H1 (cell line): ENCODE measurements around the gene IL13. TPM values are rescaled to one million over a fixed set of nuclear protein-coding genes. Genes with fewer than 3 reads are reported as not detected.

Experiments
- CTCF ChIA-PET: fragments of 300-600 bp; sonication (Branson Sonifier 250); formaldehyde crosslinking; loops from one replicate; lab custom pipeline; 2021; ENCODE audit not compliant: partially characterized antibody; lab: Charles Lee
- POLR2A ChIA-PET: fragments of 300-600 bp; sonication (Branson Sonifier 250); formaldehyde crosslinking; loops from one replicate; lab custom pipeline; 2021; ENCODE audit warnings: inconsistent platforms; ENCODE audit not compliant: partially characterized antibody; lab: Charles Lee
- DNase-seq, 2 experiments: peaks; one replicate each; pipeline versions ENCODE4 v3.0.0 to v3.0.0-alpha.2; 2010 to 2022; ENCODE audit warnings: low spot score in 2 of 2, low read depth in 1 of 2, mixed read lengths in 1 of 2
- FAIRE-seq: peaks from 2 replicates; lab custom pipeline; 2011; peaks lifted over from hg19 to GRCh38; lab: Jason Lieb, UNC
- H2AFZ ChIP-seq: 2 replicates; pipeline ENCODE4 v1.8.1; 2012; ENCODE audit warnings: low read length, inconsistent platforms
- H2AK5ac ChIP-seq: 2 replicates; pipeline ENCODE4 v1.6.1; 2013; ENCODE audit warnings: low read depth, low read length
- H2BK120ac ChIP-seq: replicated peaks from 2 replicates; pipeline ENCODE3; 2013; ENCODE audit warnings: low read depth, low read length, inconsistent platforms
- H2BK12ac ChIP-seq: 2 replicates; pipeline ENCODE4 v1.6.1; 2013; ENCODE audit warnings: low read depth, low read length
- H2BK15ac ChIP-seq: 2 replicates; pipeline ENCODE4 v1.6.1; 2013; ENCODE audit warnings: low read length
- H2BK20ac ChIP-seq: 2 replicates; pipeline ENCODE4 v1.6.1; 2013; ENCODE audit warnings: low read length
- H2BK5ac ChIP-seq: 2 replicates; pipeline ENCODE4 v1.6.1; 2013; ENCODE audit warnings: low read depth, low read length
- H3K14ac ChIP-seq: 2 replicates; pipeline ENCODE4 v1.6.1; 2013; ENCODE audit warnings: inconsistent platforms; ENCODE audit not compliant: insufficient read length
- H3K18ac ChIP-seq: 2 replicates; pipeline ENCODE4 v1.6.1; 2013; ENCODE audit warnings: low read length; ENCODE audit errors: extremely low read depth
- H3K23ac ChIP-seq: 2 replicates; pipeline ENCODE4 v1.6.1; 2013; ENCODE audit warnings: inconsistent platforms; ENCODE audit not compliant: insufficient read length
- H3K23me2 ChIP-seq: 2 replicates; pipeline ENCODE4 v1.6.1; 2013; ENCODE audit warnings: low read depth, low read length
- H3K27ac ChIP-seq: 2 replicates; pipeline ENCODE4 v1.6.1; 2011; ENCODE audit warnings: low read depth, low read length, inconsistent platforms
- H3K27me3 ChIP-seq, 4 experiments: replicated peaks in 1 of 4; 1 replicate in 1 of 4; 2 replicates in 3 of 4; pipeline versions ENCODE4 v1.6.1 to v1.8.1; 2011 to 2013; ENCODE audit warnings: low read length in 3 of 4, mild to moderate bottlenecking in 3 of 4, inconsistent platforms in 2 of 4, mixed read lengths in 2 of 4, moderate library complexity in 1 of 4; ENCODE audit not compliant: control insufficient read depth in 3 of 4, insufficient read depth in 3 of 4; ENCODE audit errors: extremely low read depth in 1 of 4
- H3K36me3 ChIP-seq, 4 experiments: 2 replicates each; pipeline versions ENCODE4 v1.6.1 to v1.8.1; 2011 to 2013; ENCODE audit warnings: mild to moderate bottlenecking in 4 of 4, low read length in 3 of 4, moderate library complexity in 2 of 4, control low read depth in 1 of 4, inconsistent platforms in 1 of 4; ENCODE audit not compliant: insufficient read depth in 4 of 4, control insufficient read depth in 2 of 4
- H3K4ac ChIP-seq: replicated peaks from 2 replicates; pipeline ENCODE3; 2013; ENCODE audit warnings: low read length, low read depth, mixed read lengths, inconsistent platforms; ENCODE audit not compliant: insufficient read length
- H3K4me1 ChIP-seq, 4 experiments: replicated peaks in 1 of 4; 1 replicate in 1 of 4; 2 replicates in 3 of 4; pipeline versions ENCODE4 v1.6.1 to v1.8.1; 2011 to 2013; ENCODE audit warnings: low read length in 3 of 4, inconsistent platforms in 2 of 4, mixed read lengths in 1 of 4; ENCODE audit not compliant: insufficient read depth in 4 of 4, control insufficient read depth in 3 of 4
- H3K4me2 ChIP-seq, 2 experiments: 2 replicates each; pipeline versions ENCODE4 v1.6.1 to v1.8.1; 2011 to 2013; ENCODE audit warnings: low read depth in 2 of 2, low read length in 2 of 2, control low read depth in 1 of 2, inconsistent platforms in 1 of 2, mild to moderate bottlenecking in 1 of 2; ENCODE audit not compliant: insufficient read depth in 1 of 2
- H3K4me3 ChIP-seq, 4 experiments: fragments of 200-600, 300-600 bp in 1 of 4; sonication (generic), shearing (Covaris generic), sonication (Bioruptor Twin) in 1 of 4; 2 replicates each; pipeline versions ENCODE4 v1.5.1 to v1.8.1; 2011 to 2016; ENCODE audit warnings: low read length in 4 of 4, low read depth in 3 of 4, control low read depth in 2 of 4, inconsistent platforms in 2 of 4, mild to moderate bottlenecking in 2 of 4, mixed read lengths in 1 of 4, moderate library complexity in 1 of 4; ENCODE audit not compliant: insufficient read depth in 2 of 4; ENCODE audit errors: extremely low read depth in 1 of 4
- H3K56ac ChIP-seq: replicated peaks from 2 replicates; pipeline ENCODE3; 2013; ENCODE audit warnings: low read depth, mild to moderate bottlenecking, mixed read lengths, low read length, inconsistent platforms; ENCODE audit not compliant: insufficient read length
- H3K79me1 ChIP-seq: 2 replicates; pipeline ENCODE4 v1.6.1; 2013; ENCODE audit warnings: low read depth, low read length, control low read depth
- H3K79me2 ChIP-seq, 2 experiments: 2 replicates each; pipeline versions ENCODE4 v1.6.1 to v1.8.1; 2012 to 2013; ENCODE audit warnings: low read length in 2 of 2, mild to moderate bottlenecking in 2 of 2, inconsistent platforms in 1 of 2; ENCODE audit not compliant: insufficient read depth in 2 of 2, control insufficient read depth in 1 of 2
- H3K9ac ChIP-seq, 4 experiments: replicated peaks in 1 of 4; 1 replicate in 1 of 4; 2 replicates in 3 of 4; pipeline versions ENCODE4 v1.6.1 to v1.8.1; 2011 to 2013; ENCODE audit warnings: low read depth in 3 of 4, low read length in 3 of 4, control low read depth in 2 of 4, mild to moderate bottlenecking in 2 of 4, moderate library complexity in 2 of 4, inconsistent platforms in 1 of 4; ENCODE audit errors: extremely low read depth in 1 of 4
- H3K9me3 ChIP-seq, 2 experiments: 2 replicates each; pipeline versions ENCODE4 v1.6.1 to v1.8.1; 2012 to 2013; ENCODE audit warnings: mild to moderate bottlenecking in 2 of 2, moderate library complexity in 2 of 2, control low read depth in 1 of 2, inconsistent platforms in 1 of 2, low read depth in 1 of 2, low read length in 1 of 2, mixed read lengths in 1 of 2; ENCODE audit not compliant: insufficient read depth in 2 of 2
- H4K20me1 ChIP-seq, 2 experiments: replicated peaks in 1 of 2; 2 replicates each; pipeline versions ENCODE3 to v1.8.1; 2011 to 2013; ENCODE audit warnings: inconsistent platforms in 2 of 2, low read length in 2 of 2, mild to moderate bottlenecking in 1 of 2; ENCODE audit not compliant: insufficient read depth in 2 of 2, control insufficient read depth in 1 of 2
- H4K5ac ChIP-seq: 2 replicates; pipeline ENCODE4 v1.6.1; 2013; ENCODE audit warnings: low read length, low read depth, mixed read lengths, inconsistent platforms; ENCODE audit not compliant: insufficient read length
- H4K8ac ChIP-seq: 2 replicates; pipeline ENCODE4 v1.8.0; 2013; ENCODE audit warnings: mild to moderate bottlenecking, moderate library complexity, low read length, inconsistent platforms; ENCODE audit not compliant: insufficient read depth; ENCODE audit errors: extremely low read depth
- H4K91ac ChIP-seq: replicated peaks from 2 replicates; pipeline ENCODE3; 2013; ENCODE audit warnings: low read length, mixed read lengths, inconsistent platforms; ENCODE audit not compliant: insufficient read length
- ASH2L ChIP-seq: fragments of 200-600, 300-600 bp; sonication (generic); IDR thresholded peaks from one replicate; pipeline ENCODE4 v1.7.1; 2017; ENCODE audit warnings: low read length
- FOSL1 ChIP-seq: IDR thresholded peaks from 2 replicates; pipeline ENCODE4 v1.6.1; 2011; ENCODE audit warnings: mild to moderate bottlenecking, low read depth, low read length, moderate library complexity; ENCODE audit not compliant: insufficient read depth
- POLR2AphosphoS5 ChIP-seq: IDR thresholded peaks from 2 replicates; pipeline ENCODE4 v1.6.1; 2011; ENCODE audit warnings: low read depth, low read length
- WGBS, 2 experiments: shearing (Covaris generic) in 1 of 2; methylation state at CpG; one replicate each; pipeline versions ENCODE4 v1.1.6 to v1.1.7; 2013 to 2015; ENCODE audit warnings: low lambda C conversion rate in 2 of 2, mixed read lengths in 2 of 2, inconsistent platforms in 1 of 2, low coverage in 1 of 2, missing lambda C conversion rate in 1 of 2; ENCODE audit not compliant: insufficient replicate concordance in 2 of 2, insufficient coverage in 1 of 2, insufficient read length in 1 of 2; ENCODE audit errors: extremely low coverage in 1 of 2, missing lambda C conversion rate in 1 of 2; 5-methylcytosine and 5-hydroxymethylcytosine counted together
- polyA plus RNA-seq, 7 experiments: library from polyadenylated mRNA; depleted of rRNA in 3 of 7; stranded (reverse) in 5 of 7; unstranded in 2 of 7; fragments of >200 nt in 5 of 7; fragments of 200-250 nt in 2 of 7; gene quantifications; 1 replicate in 5 of 7; 2 replicates in 1 of 7; 4 replicates in 1 of 7; pipeline versions ENCODE4 v1.2.1 to v1.2.3, GENCODE V29; 2011 to 2013; ENCODE audit warnings: missing spikeins in 2 of 7, mixed read lengths in 2 of 7
- total RNA-seq: library from RNA; stranded (reverse); fragmentation: NEBNext Ultra II Directional; extraction: Animal tissue kit (Norgen Biotek cat#: 25700); gene quantifications from 2 replicates; pipeline ENCODE4 v1.2.1, GENCODE V29; 2021

Gene IL13
- total and polyA plus RNA-seq, 2 of the 8 experiments (the other 6 are each of a cell fraction or from before 2014, with no cell fraction given): not detected

DNA sequence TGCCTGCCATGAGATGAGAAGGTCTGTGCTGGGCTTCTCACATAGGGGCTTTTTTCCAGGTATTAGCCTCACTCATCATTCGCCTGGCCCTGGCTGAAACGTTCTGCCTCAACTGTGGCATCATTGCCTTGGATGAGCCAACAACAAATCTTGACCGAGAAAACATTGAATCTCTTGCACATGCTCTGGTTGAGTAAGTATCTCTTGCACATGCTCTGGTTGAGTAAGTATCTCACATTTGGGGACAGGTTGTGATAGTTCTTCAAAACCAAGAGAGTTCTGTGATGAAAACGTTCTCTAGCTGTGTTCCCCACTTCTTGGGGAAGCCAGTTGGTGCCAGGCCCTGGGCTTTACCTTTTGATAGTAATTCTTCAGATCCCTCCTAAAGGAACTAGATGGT, 17.4 kb upstream of the IL13 start:
- Histone ChIP-seq H2AK5ac (no peak overlapping the region), H3K23ac (no peak overlapping the region), H3K4me2 (no peak overlapping the region), H3K9me3 (no peaks in the 10 kb centered on the region), H3K27me3 (no peaks in the 10 kb centered on the region), H4K20me1 (no peaks in the 10 kb centered on the region), H2BK120ac (no peak overlapping the region), H2BK15ac (no peak overlapping the region), H4K91ac (no peak overlapping the region), H3K56ac (no peak overlapping the region), H2BK12ac (no peak overlapping the region), H3K23me2 (no peaks in the 10 kb centered on the region), H3K4me3 (no peak overlapping the region), H2AFZ (no peak overlapping the region), H3K9ac (no peak overlapping the region), H3K14ac (no peak overlapping the region), H4K8ac (no peak overlapping the region), H3K79me2 (no peaks in the 10 kb centered on the region), H3K36me3 (peaks cover 0 to 35% (median 23%) of the 10 kb centered on the region in 4 experiments; a peak in 7 of 8 replicates), H3K4me1 (peaks cover 0 to 5% (median under 1%) of the 10 kb centered on the region in 4 experiments; a peak in 2 of 7 replicates), H4K5ac (no peak overlapping the region), H2BK20ac (no peak overlapping the region), H3K79me1 (no peaks in the 10 kb centered on the region), H3K27ac (no peak overlapping the region), H3K4ac (no peak overlapping the region), H2BK5ac (no peak overlapping the region), H3K18ac (no peak overlapping the region)
- 89% methylated on average over 4 of the region's 4 CpGs; no CpG with 5 or more reads in 1 of the 2 experiments for WGBS, 2 experiments
- ChIA-PET POLR2A (no interaction called here), CTCF (interaction anchor here (0.7 to 1.7 kb wide), 3 partner anchors 37 to 315 kb away, joined by 4 to 6 read pairs (median 4); no protein-coding TSS in a partner anchor)
- FAIRE-seq (no peak), DNase-seq (no peak)
- TF ChIP-seq ASH2L (no peak), FOSL1 (no peak), POLR2AphosphoS5 (no peak)
